NB4 (cell line): ENCODE results near the gene PLPP3.

Experiments used
- TF ChIP-seq, protein P1 (sequence below): IDR thresholded peaks from one replicate; pipeline ENCODE4 v1.5.1; 2012; ENCODE audit warnings: low read depth, low read length
- TF ChIP-seq, protein P2 (sequence below): IDR thresholded peaks from 2 replicates; pipeline ENCODE4 v1.6.1; 2011; ENCODE audit warnings: low read depth, low read length

DNA sequence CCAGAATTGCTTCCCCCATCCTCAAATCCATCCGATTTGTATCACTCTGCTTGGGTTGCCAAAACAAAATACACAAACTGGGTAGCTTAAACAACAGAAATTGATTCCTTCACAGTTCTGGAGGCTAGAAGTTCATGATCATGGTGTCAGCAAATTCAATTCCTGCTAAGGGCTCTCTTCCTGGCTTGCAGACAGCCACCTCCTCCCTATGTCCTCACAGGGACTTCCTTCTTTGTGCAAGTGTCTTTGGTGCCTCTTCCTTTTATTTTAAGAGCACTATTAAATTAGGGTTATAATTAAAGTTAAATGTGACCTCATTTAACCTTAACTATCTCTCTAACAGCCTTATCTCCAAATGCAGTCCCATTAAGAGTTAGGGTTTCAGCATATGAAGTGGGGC lies 112.8 kb downstream of the PLPP3 start:
- TF ChIP-seq, protein P1, sequence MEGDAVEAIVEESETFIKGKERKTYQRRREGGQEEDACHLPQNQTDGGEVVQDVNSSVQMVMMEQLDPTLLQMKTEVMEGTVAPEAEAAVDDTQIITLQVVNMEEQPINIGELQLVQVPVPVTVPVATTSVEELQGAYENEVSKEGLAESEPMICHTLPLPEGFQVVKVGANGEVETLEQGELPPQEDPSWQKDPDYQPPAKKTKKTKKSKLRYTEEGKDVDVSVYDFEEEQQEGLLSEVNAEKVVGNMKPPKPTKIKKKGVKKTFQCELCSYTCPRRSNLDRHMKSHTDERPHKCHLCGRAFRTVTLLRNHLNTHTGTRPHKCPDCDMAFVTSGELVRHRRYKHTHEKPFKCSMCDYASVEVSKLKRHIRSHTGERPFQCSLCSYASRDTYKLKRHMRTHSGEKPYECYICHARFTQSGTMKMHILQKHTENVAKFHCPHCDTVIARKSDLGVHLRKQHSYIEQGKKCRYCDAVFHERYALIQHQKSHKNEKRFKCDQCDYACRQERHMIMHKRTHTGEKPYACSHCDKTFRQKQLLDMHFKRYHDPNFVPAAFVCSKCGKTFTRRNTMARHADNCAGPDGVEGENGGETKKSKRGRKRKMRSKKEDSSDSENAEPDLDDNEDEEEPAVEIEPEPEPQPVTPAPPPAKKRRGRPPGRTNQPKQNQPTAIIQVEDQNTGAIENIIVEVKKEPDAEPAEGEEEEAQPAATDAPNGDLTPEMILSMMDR = no peak
- TF ChIP-seq, protein P2, sequence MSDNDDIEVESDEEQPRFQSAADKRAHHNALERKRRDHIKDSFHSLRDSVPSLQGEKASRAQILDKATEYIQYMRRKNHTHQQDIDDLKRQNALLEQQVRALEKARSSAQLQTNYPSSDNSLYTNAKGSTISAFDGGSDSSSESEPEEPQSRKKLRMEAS = no peak
